NCI-H526 treated with DMSO at 0.1 percent for 48 hours (cell line): ENCODE results near the gene SLIRP.
"Not testable (repeated sequence)": the region's sequence is repeated elsewhere in the genome, so short reads cannot be mapped to it uniquely, and the experiment has no call there.

Experiments
- DNase-seq: peaks from one replicate; lab custom pipeline; 2025; lab: John Stamatoyannopoulos, UW

The SLIRP gene

GRCh38 chr14:77746064-77746702, 38.3 kb downstream of the SLIRP start:
- DNase-seq: no peak

DNA sequence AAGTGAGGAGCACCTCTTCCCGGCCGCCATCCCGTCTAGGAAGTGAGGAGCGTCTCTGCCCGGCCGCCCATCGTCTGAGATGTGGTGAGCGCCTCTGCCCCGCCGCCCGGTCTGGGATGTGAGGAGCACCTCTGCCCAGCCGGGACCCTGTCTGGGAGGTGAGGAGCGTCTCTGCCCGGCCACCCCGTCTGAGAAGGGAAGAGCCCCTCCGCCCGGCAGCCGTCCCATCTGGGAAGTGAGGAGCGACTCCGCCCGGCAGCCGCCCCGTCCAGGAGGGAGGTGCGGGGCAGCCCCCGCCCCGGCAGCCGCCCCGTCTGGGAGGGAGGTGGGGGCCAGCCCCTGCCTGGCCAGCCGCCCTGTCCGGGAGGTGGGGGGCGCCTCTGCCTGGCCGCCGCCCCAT, 39.5 kb downstream of the SLIRP start:
- not testable (repeated sequence) for DNase-seq

DNA sequence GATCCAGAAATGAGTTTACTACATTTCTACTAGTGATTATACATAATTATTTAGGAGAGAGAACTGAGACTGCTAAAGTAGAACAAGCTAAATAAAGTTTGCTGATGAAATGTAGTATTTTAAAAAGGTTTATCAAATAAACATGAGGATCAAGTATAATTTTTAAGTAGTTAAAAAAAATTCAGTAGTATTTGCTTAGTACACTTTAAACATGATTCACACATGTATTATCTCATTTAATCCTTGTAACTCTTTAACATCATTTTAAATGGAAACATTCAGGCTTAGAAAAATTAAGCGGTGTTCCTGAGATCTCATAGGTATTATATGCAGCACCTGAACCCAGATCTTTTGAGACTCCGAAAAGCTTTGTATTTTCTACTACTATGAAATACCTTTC, 44.4 kb downstream of the SLIRP start:
- DNase-seq: no peak

- DNase-seq: no peak
Measured at GRCh38 chr14:77752799-77753516, 45.1 kb downstream of the SLIRP start.

DNA sequence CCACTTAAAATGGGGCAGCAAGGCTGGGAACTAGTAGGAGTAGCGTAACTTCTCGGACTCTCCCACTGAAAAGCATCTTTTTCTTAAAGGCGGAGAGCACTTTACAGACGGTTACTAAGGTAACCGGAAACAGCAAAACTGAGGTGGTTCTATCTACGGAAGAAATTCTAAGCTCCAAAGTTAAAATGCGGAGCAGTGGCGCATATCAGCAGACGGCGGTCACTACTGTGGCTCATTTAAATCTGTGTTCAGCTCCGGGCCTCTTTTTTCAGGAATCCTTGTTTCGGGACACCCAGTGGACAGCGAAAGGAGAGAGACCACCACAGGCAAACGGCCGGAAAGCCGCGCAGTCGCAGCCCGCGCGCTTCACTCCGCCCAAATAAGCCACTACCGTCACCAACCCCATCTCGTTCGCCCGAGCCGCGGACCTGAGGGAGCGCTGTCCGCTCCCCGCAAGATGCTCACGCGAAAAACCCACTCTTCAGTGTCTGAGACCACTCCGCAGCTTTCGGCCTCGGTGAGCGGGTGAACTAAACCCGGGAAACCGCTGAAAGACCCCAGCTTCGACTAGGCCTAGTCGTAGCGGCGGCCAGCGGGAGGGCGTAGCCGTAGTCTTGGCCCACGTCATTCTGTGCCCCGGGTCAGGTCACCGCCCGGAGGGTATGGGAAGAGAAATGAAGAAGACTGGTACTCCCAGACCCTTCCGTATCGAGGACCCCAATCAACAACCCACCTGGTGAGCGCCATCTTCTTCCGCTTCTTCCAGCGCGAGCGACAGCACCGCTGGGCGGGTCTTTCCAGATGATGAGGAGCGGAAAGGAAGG, 52.7 kb downstream of the SLIRP start, which contains the start of gene SNW1:
Gene SNW1, minus strand, starts transcription at position 776 of the 824 bp plus-strand sequence. Its CDS starts 29 bp downstream, at position 747.
- DNase-seq: no peak

DNA sequence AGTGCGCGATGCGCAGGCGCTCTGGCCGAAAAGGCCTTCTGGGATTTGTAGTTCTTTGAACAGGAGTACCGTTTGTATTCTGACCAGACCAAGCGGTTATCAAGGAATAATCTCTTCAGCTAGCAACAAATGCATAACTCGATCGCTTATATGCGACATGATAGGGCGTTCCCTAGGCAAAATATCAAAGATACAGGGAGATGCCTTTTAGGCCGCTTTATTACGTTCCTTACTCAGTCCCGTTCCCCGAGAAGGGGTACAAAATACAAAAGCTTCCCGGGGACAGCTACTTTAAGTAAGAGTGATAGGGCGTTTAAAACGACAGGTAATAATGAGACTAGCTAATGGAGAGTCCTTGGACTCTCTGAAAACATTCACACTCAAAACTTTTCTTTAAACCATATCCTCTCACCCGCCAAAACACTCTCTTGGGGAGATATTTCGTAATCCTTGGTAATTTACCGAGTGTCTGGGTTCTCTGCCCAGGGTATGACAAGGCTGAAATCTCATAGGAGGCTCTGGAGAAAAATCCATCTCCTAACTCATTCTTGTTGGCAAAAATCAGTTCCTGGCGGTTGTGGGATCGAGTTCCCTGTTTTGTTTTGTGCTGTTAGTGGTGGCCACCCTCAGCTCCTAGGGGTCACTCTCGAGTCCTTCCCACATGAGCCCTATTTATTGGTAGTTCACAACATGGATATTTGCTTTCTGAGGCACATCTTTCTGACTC, 53.5 kb downstream of the SLIRP start:
- DNase-seq: peak; percentile 93

DNA sequence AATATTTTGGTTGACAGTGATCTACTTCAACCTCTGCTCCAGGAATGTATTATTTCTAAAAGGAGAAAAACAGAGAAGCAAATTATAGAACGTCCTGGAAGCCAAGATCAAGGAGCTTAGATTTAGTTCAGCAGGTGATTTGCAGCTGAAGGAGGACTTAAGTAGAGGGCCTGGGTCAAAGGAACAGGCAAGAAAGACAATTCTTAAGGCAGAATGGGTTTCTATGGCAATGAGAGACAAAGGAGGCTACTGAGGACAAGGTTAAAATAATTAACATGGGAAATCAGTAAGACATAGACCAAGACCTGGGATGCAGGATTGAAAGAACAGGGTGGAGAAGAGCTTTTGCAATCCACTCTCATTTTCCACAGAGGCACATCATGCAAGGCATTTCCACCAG, 55.4 kb downstream of the SLIRP start:
- DNase-seq: no peak

DNA sequence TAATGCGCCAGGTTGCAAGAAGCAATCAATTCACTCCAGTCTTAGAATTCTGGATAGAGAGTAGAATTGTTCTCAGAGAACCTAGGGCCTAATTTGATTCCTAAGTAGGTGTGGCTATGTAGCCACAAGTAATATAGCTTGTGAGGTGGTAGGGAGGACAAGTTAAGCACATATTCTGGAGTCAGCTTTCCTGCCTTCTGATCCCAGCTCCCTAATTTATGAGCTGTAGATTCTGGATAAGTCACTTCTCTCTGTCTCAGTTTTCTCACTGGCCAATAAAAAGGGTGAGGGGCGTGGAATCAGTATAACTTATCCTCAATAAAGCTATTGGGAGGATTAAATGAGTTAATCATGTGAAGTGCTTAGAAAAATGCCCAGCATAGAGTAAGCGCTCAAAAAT, 56.1 kb downstream of the SLIRP start:
- DNase-seq: no peak
